ENCODE measurements around the gene AQP7.
"Not testable (repeated sequence)": the region's sequence is repeated elsewhere in the genome, so short reads cannot be mapped to it uniquely, and the experiment has no call there.

- not testable (repeated sequence) for TF ChIP-seq CTCF (IDR thresholded peaks at IDR 0.05; ENCODE audit: low read length); EZH2 (optimal IDR thresholded peaks at IDR 0.05; ENCODE audit: low read depth, low read length); EZH2phosphoT487 (IDR thresholded peaks at IDR 0.05; ENCODE audit: low read length)
Observed at GRCh38 chr9:33391111-33391771, 11.1 kb downstream of the AQP7 start.
